Breast epithelium (tissue), 3 donors: ENCODE measurements around the gene PRR7.

Source experiments
- CTCF ChIP-seq, 3 donors: fragments of 450-650 bp; IDR thresholded peaks; one replicate each; pipeline ENCODE4 v1.5.1; 2016 to 2017; ENCODE audit warnings: antibody characterized with exemption in 3 of 3, mild to moderate bottlenecking in 3 of 3, moderate library complexity in 3 of 3
- POLR2A ChIP-seq: fragments of 450-650 bp; IDR thresholded peaks from one replicate; pipeline ENCODE4 v1.6.1; 2016; ENCODE audit warnings: antibody characterized with exemption, mild to moderate bottlenecking, moderate library complexity
- POLR2AphosphoS5 ChIP-seq, 3 donors: sonication (generic); formaldehyde crosslinking; IDR thresholded peaks; one replicate each; pipeline ENCODE4 v1.6.1; 2017; ENCODE audit warnings: antibody characterized with exemption in 3 of 3

DNA sequence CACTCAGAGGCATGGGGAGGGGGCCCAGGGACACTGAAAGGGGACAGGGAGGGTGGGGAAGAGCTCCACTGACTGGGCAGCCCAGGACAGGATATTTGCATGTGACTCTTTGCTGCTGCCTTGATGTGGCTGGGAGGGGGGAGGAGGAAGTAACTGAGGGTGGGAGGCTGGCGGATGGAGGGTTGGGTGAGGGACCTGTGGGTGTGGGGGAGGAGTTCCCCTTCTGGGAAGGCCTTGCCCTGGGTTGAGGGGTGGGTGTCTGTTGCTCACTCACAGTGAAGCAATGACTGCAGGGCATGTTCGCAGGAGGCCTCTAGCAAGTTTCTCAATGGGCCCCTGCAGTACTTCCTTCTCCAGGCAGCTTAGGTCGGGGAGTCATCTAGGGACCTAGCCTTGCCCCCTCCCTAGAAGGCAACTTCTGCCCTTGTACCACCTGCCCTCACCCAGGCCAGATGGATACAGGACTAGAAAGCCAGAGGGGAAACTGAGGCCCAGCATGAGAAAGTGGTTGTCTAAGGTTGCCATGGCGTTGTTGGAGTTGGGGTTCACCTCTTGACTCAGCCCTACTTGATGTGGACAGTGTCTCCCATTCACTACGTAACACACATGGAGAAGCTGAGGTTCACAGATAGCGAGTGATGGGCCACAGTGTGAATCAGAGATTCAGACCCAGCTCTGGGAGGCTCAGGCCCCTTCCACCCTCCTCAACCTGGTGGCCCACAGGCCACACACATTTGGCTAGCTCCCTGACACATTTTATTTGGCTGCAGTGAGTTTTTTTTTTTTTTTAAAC, 17.2 kb upstream of the PRR7 start:
- TF ChIP-seq CTCF (IDR thresholded peaks at IDR 0.05) (no peak), POLR2AphosphoS5 (IDR thresholded peaks at IDR 0.05) (no peak), POLR2A (no peak)
